ENCODE data around the gene NVL.

The NVL gene

DNA sequence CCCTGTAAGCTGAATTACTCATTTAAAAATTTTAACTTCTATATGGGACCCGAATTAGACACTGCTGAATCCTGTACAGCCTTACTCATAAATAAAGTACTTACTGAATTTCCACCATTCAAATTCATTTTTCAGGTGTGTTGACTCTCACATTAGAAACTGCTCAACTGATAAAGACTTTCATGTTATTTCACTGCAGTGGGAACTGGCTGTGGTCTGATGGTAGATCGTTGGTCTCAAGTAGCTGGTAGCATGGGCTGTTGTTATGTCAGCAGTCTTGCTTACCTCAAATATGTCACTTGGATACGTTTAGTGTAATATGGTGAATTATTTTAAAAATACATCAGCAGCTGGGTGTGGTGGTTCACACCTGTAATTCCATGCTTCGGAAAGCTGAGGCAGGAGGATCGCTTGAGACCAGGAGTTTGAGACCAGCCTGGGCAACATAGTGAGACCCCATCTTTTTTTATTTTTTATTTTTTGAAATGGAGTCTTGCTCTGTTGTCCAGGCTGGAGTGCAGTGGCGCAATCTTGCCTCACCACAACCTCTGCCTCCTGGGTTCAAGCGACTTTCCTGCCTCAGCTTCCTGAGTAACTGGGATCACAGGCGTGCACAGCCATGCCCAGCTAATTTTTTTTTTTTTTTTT, 136.5 kb downstream of the NVL start:
- peaks cover 16% of the 10 kb centered on the region for H4K20me1 ChIP-seq (ENCODE audit: control insufficient read depth, insufficient read depth, low read depth, low read length)
- H3K27me3 ChIP-seq (ENCODE audit: control insufficient read depth, low read length), result no peaks in the 10 kb centered on the region
- H3F3A ChIP-seq (ENCODE audit: control insufficient read depth, insufficient read depth), result peaks cover 27% of the 10 kb centered on the region
- peaks cover 4% of the 10 kb centered on the region; the same call in 1 of the 2 replicates for H3K4me1 ChIP-seq (ENCODE audit: control insufficient read depth, low read length)
- no peak overlapping the region for H3K4me2 ChIP-seq (ENCODE audit: low read length)
- no peaks in the 10 kb centered on the region for H3K9me3 ChIP-seq (ENCODE audit: control insufficient read depth, insufficient read depth, low read length)
- H3K4me3 ChIP-seq (ENCODE audit: low read length), result no peak overlapping the region
- no peak overlapping the region for H3K27ac ChIP-seq (ENCODE audit: low read depth, low read length)
- H3K9me2 ChIP-seq (replicated peaks; ENCODE audit: control insufficient read depth, low read length), result no peaks in the 10 kb centered on the region
- H3K79me2 ChIP-seq (ENCODE audit: control insufficient read depth, low read length), result peaks cover 46% of the 10 kb centered on the region
- TF ChIP-seq EZH2phosphoT487 (IDR thresholded peaks at IDR 0.05; ENCODE audit: borderline replicate concordance, low read length), result no peak
- TF ChIP-seq, protein P1, sequence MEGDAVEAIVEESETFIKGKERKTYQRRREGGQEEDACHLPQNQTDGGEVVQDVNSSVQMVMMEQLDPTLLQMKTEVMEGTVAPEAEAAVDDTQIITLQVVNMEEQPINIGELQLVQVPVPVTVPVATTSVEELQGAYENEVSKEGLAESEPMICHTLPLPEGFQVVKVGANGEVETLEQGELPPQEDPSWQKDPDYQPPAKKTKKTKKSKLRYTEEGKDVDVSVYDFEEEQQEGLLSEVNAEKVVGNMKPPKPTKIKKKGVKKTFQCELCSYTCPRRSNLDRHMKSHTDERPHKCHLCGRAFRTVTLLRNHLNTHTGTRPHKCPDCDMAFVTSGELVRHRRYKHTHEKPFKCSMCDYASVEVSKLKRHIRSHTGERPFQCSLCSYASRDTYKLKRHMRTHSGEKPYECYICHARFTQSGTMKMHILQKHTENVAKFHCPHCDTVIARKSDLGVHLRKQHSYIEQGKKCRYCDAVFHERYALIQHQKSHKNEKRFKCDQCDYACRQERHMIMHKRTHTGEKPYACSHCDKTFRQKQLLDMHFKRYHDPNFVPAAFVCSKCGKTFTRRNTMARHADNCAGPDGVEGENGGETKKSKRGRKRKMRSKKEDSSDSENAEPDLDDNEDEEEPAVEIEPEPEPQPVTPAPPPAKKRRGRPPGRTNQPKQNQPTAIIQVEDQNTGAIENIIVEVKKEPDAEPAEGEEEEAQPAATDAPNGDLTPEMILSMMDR (IDR thresholded peaks at IDR 0.05; ENCODE audit: low read depth, low read length, poor library complexity, severe bottlenecking), result no peak
- H3K36me3 ChIP-seq (ENCODE audit: control insufficient read depth, low read length), result peaks cover 64% of the 10 kb centered on the region

DNA sequence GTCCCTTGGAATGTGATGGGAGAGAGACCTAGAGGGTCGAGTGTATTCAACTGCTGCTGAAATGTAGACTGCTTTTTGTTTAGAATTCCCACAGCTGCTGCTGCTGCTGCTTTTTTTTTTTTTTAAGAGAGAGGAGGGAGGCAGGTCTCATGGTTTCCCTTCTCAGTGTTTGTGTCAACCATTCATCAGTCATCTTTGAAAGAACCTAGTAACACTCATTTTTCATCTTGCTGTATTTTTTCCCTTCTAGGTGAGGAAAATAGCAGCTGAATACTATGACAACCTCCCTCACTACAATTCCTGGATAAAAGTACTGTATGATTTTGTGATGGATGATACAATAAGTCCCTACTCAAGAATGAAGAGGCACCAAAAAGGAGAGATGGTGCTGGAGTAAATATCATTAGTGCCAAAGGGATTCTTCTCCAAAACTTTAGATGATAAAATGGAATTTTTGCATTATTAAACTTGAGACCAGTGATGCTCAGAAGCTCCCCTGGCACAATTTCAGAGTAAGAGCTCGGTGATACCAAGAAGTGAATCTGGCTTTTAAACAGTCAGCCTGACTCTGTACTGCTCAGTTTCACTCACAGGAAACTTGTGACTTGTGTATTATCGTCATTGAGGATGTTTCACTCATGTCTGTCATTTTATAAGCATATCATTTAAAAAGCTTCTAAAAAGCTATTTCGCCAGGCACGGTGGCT, 137.7 kb downstream of the NVL start:
- Histone ChIP-seq H3K36me3 (ENCODE audit: control insufficient read depth, low read length) (peaks cover 75% of the 10 kb centered on the region), H3K27ac (ENCODE audit: low read depth, low read length) (no peak overlapping the region), H3F3A (ENCODE audit: control insufficient read depth, insufficient read depth) (peaks cover 28% of the 10 kb centered on the region), H3K79me2 (ENCODE audit: control insufficient read depth, low read length) (peaks cover 58% of the 10 kb centered on the region), H3K4me3 (ENCODE audit: low read length) (no peak overlapping the region), H3K9me3 (ENCODE audit: control insufficient read depth, insufficient read depth, low read length) (no peaks in the 10 kb centered on the region), H3K9me2 (replicated peaks; ENCODE audit: control insufficient read depth, low read length) (no peaks in the 10 kb centered on the region), H4K20me1 (ENCODE audit: control insufficient read depth, insufficient read depth, low read depth, low read length) (peaks cover 18% of the 10 kb centered on the region), H3K4me1 (ENCODE audit: control insufficient read depth, low read length) (peaks cover 10% of the 10 kb centered on the region), H3K27me3 (ENCODE audit: control insufficient read depth, low read length) (no peaks in the 10 kb centered on the region), H3K4me2 (ENCODE audit: low read length) (no peak overlapping the region)
- TF ChIP-seq EZH2phosphoT487 (IDR thresholded peaks at IDR 0.05; ENCODE audit: borderline replicate concordance, low read length), result no peak
- TF ChIP-seq, protein P1 (IDR thresholded peaks at IDR 0.05; ENCODE audit: low read depth, low read length, poor library complexity, severe bottlenecking), result no peak

DNA sequence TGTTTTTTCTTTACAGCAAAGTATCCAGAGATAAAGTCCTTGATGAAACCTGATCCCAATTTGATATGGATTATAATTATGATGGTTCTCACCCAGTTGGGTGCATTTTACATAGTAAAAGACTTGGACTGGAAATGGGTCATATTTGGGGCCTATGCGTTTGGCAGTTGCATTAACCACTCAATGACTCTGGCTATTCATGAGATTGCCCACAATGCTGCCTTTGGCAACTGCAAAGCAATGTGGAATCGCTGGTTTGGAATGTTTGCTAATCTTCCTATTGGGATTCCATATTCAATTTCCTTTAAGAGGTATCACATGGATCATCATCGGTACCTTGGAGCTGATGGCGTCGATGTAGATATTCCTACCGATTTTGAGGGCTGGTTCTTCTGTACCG, 140.4 kb downstream of the NVL start:
- no peak overlapping the region for H3K4me3 ChIP-seq (ENCODE audit: low read length)
- H3F3A ChIP-seq (ENCODE audit: control insufficient read depth, insufficient read depth), result peaks cover 11% of the 10 kb centered on the region; the same call in 1 of the 2 replicates
- no peak overlapping the region for H3K27ac ChIP-seq (ENCODE audit: low read depth, low read length)
- no peaks in the 10 kb centered on the region for H3K27me3 ChIP-seq (ENCODE audit: control insufficient read depth, low read length)
- H3K4me2 ChIP-seq (ENCODE audit: low read length), result no peak overlapping the region
- no peaks in the 10 kb centered on the region for H3K9me3 ChIP-seq (ENCODE audit: control insufficient read depth, insufficient read depth, low read length)
- peaks cover 31% of the 10 kb centered on the region for H3K4me1 ChIP-seq (ENCODE audit: control insufficient read depth, low read length)
- no peak for TF ChIP-seq EZH2phosphoT487 (IDR thresholded peaks at IDR 0.05; ENCODE audit: borderline replicate concordance, low read length)
- peaks cover 85% of the 10 kb centered on the region for H3K79me2 ChIP-seq (ENCODE audit: control insufficient read depth, low read length)
- peaks cover 90% of the 10 kb centered on the region for H3K36me3 ChIP-seq (ENCODE audit: control insufficient read depth, low read length)
- H4K20me1 ChIP-seq (ENCODE audit: control insufficient read depth, insufficient read depth, low read depth, low read length), result peaks cover 24% of the 10 kb centered on the region
- no peaks in the 10 kb centered on the region for H3K9me2 ChIP-seq (replicated peaks; ENCODE audit: control insufficient read depth, low read length)

DNA sequence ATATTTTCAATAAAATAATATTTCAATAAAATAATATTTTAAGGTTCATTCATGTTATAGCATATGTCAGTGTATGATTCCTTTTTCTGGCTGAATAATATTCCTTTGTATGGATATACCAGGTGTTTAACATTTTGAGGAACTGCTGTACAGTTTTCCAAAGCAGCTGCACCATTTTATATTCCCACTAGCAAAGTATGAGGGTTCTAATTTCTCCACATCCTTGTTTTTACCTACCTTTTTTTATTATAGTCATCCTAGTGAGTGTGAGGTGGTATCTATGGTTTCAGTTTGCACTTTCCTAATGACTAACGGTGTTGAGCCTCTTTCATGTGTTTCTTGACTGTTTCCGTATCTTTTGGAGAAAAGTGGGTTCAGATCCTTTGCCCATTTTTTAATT, 141.7 kb downstream of the NVL start:
- Histone ChIP-seq H3K36me3 (ENCODE audit: control insufficient read depth, low read length) (peaks cover 92% of the 10 kb centered on the region), H3K9me3 (ENCODE audit: control insufficient read depth, insufficient read depth, low read length) (no peaks in the 10 kb centered on the region), H3K4me1 (ENCODE audit: control insufficient read depth, low read length) (peaks cover 31% of the 10 kb centered on the region), H3K27me3 (ENCODE audit: control insufficient read depth, low read length) (no peaks in the 10 kb centered on the region), H4K20me1 (ENCODE audit: control insufficient read depth, insufficient read depth, low read depth, low read length) (peaks cover 24% of the 10 kb centered on the region), H3K79me2 (ENCODE audit: control insufficient read depth, low read length) (peaks cover 95% of the 10 kb centered on the region), H3K4me2 (ENCODE audit: low read length) (no peak overlapping the region), H3K27ac (ENCODE audit: low read depth, low read length) (no peak overlapping the region), H3F3A (ENCODE audit: control insufficient read depth, insufficient read depth) (peaks cover 11% of the 10 kb centered on the region; the same call in 1 of the 2 replicates), H3K4me3 (ENCODE audit: low read length) (no peak overlapping the region), H3K9me2 (replicated peaks; ENCODE audit: control insufficient read depth, low read length) (no peaks in the 10 kb centered on the region)
- no peak for TF ChIP-seq EZH2phosphoT487 (IDR thresholded peaks at IDR 0.05; ENCODE audit: borderline replicate concordance, low read length)
- TF ChIP-seq, protein P1 (IDR thresholded peaks at IDR 0.05; ENCODE audit: low read depth, low read length, poor library complexity, severe bottlenecking), result no peak
